BJ (cell line): ENCODE data around the gene NHLRC4. TPM values are rescaled to one million over a fixed set of nuclear protein-coding genes. Genes with fewer than 3 reads are reported as not detected.

Experiments used
- CTCF ChIA-PET: fragments of 350-600 bp; formaldehyde crosslinking; extraction: SDS; loops from one replicate; lab custom pipeline; 2021; ENCODE audit warnings: antibody characterized with exemption, inconsistent platforms; lab: Yijun Ruan, JAX
- POLR2A ChIA-PET: fragments of 300-600 bp; sonication (Branson Sonifier 250); formaldehyde crosslinking; extraction: SDS; loops from one replicate; lab custom pipeline; 2021; ENCODE audit warnings: antibody characterized with exemption; lab: Charles Lee
- DNase-seq: peaks from one replicate; pipeline ENCODE4 v3.0.0-alpha.2; 2011; ENCODE audit warnings: low read depth
- H3K27me3 ChIP-seq: 2 replicates; pipeline ENCODE4 v1.6.0; 2011; ENCODE audit warnings: low read length; ENCODE audit not compliant: control insufficient read depth, insufficient read depth
- H3K36me3 ChIP-seq: 2 replicates; pipeline ENCODE4 v1.5.1; 2011; ENCODE audit warnings: low read length; ENCODE audit not compliant: control insufficient read depth, insufficient read depth
- H3K4me3 ChIP-seq: 2 replicates; pipeline ENCODE4 v1.5.1; 2011; ENCODE audit warnings: low read depth, mild to moderate bottlenecking, control low read depth, low read length
- polyA plus RNA-seq: library from polyadenylated mRNA; depleted of rRNA; stranded (reverse); fragments of >200 nt; gene quantifications from 2 replicates; pipeline ENCODE4 v1.2.3, GENCODE V29; 2011
- TF ChIP-seq, protein P1 (sequence below): IDR thresholded peaks from 2 replicates; pipeline ENCODE4 v1.5.1; 2011; ENCODE audit warnings: low read depth, mild to moderate bottlenecking, control low read depth, inconsistent platforms, low read length, moderate library complexity; ENCODE audit not compliant: insufficient read depth

Gene NHLRC4
- polyA plus RNA-seq, 1 experiment, result 0.66 TPM

DNA sequence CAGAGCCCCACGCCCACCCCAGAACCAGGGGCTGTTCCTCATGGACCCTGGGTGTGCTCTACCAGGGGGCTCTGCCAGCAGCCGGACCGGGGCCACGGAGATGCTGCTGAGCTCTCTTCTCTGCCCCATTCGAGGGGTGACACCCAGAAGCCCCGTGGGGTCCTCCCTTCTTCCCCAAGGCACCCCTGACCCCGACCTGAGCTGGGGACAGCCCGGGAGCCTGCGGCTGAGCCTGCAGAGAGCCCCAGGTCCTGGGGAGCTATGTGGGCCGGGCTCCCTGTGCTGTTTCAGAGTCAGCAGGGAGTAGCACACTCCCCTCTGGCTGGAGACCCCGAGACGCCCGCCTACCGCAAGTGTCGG, 7.8 kb upstream of the NHLRC4 start:
- ChIA-PET CTCF (interaction anchor here (1.1 kb wide), 1 partner anchor 15 kb away, joined by 3 read pairs; no protein-coding TSS in a partner anchor), POLR2A (no interaction called here)
- no peak for DNase-seq
- TF ChIP-seq, protein P1, sequence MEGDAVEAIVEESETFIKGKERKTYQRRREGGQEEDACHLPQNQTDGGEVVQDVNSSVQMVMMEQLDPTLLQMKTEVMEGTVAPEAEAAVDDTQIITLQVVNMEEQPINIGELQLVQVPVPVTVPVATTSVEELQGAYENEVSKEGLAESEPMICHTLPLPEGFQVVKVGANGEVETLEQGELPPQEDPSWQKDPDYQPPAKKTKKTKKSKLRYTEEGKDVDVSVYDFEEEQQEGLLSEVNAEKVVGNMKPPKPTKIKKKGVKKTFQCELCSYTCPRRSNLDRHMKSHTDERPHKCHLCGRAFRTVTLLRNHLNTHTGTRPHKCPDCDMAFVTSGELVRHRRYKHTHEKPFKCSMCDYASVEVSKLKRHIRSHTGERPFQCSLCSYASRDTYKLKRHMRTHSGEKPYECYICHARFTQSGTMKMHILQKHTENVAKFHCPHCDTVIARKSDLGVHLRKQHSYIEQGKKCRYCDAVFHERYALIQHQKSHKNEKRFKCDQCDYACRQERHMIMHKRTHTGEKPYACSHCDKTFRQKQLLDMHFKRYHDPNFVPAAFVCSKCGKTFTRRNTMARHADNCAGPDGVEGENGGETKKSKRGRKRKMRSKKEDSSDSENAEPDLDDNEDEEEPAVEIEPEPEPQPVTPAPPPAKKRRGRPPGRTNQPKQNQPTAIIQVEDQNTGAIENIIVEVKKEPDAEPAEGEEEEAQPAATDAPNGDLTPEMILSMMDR, result no peak
- peaks cover 13% of the 10 kb centered on the region for H3K27me3 ChIP-seq
- peaks cover under 1% of the 10 kb centered on the region; the same call in 1 of the 2 replicates for H3K36me3 ChIP-seq
- H3K4me3 ChIP-seq, result no peak overlapping the region

DNA sequence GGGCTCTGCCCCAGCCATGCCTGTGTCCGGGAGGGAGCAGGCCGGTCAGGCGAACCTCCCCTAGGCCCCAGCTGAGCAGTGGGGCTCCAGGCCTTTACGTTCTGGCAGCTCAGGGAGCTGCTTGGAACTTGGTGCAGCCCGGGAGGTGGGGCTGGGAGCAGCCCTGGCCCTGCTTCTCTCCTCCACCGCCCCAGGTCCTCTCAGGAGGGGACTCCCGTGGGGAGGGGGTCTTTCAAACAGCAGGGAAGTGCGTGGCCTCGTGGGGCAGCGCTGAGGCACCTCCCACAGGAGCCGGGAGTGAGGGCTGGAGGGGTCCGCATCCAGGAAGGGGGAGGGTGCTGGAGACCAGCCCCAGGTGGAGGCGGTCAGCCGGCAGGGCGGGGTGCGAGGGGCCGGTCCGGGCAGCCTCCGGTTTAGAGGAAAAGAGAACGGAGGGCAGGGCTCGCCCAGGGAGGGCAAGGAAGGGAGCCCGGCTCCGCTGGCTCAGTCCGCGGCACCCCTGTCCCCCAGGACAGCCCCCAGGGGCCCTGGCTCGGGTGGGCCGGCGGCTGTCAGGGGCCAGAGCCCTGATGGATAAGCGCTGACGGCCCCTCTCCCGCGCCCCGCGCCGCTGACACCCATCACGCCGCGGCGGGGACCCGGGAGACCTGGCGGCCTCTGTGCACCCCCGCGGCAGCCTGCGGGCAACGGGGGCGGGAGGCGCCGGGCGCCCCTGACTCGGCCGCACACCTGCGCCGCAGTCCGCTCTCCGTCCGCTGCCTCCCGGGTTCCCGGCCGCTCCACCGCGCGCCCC, 7.2 kb upstream of the NHLRC4 start:
- TF ChIP-seq, protein P1, result no peak
- H3K27me3 ChIP-seq, result peaks cover 13% of the 10 kb centered on the region
- no peaks in the 10 kb centered on the region; the same call in 1 of the 2 replicates for H3K36me3 ChIP-seq
- no peak overlapping the region for H3K4me3 ChIP-seq
- POLR2A ChIA-PET, result no interaction called here
- DNase-seq, result no peak
- CTCF ChIA-PET, result interaction anchor here (1.1 kb wide), 1 partner anchor 16 kb away, joined by 3 read pairs; no protein-coding TSS in a partner anchor

DNA sequence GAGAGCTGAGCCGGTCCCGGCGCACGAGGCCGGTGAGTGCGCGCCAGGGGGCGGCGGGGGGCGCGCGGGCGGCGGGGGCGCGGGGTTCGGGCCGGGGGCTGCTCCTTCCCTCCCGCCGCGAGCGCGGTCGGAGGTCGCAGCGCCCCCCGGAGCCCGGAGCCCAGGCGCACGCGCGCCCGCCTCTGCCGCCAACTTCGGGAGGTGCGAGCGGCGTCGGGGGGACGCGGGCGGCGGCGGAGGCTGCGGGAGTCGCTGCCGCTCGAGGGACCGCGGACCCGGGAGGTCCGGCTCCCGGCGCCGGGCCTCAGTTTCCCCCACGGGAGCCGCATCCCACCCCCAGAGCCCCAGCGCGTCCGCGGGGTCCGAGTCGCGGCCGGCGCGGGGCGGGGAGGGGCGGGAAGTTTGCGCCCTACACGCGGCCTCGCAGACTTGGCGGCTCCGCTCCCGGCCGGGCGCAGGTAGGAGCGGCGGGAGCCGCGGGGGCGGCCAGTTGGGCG, 6.6 kb upstream of the NHLRC4 start, which contains the start of gene PRR35:
Gene PRR35 (plus strand): TSS at position 191 of the 497 bp plus-strand sequence. CDS start 2,901 bp downstream, outside the sequence.
- no peaks in the 10 kb centered on the region for H3K36me3 ChIP-seq
- TF ChIP-seq, protein P1, result no peak
- no peak within 1 kb of the TSS for H3K4me3 ChIP-seq
- no peak for DNase-seq
- H3K27me3 ChIP-seq, result peaks cover 13% of the 10 kb centered on the region
- ChIA-PET POLR2A (no interaction called here), CTCF (no interaction called here)

DNA sequence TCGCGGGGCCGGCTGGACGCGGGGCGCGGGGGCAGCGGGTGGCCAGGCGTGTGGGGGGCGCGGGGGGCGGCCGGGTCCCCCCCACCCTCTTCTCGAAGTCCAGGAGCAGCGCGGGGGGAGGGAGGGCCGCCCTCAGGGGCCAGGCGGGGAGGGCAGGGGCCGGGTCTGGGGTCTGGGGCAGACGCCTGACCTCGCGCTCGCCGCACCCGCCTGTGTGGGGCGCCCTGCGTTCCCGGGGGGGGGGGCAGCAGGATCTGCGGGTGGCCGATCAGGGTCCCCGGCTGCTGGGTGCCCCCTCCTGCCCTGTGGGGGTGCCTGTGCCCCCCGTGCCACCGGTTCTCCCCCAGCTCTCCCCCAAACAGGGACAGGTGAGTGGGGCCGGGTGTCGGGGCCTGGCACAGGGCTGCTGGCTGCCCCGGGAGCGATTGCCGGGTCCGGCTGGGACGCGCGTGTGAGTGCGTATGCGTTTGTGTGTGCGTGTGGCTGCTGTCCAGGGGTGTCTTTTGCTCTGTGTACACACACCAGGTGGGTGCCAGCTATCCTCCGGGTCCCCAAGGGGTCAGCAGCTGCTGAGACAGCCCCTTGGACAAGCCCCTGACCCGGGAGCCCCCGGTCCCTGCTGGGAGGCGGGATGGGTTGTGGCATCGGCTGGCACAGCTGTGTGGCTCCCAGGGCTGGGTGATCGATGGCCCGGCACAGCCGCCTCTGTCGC, 5.9 kb upstream of the NHLRC4 start:
- Histone ChIP-seq H3K4me3 (no peak overlapping the region), H3K27me3 (peaks cover 13% of the 10 kb centered on the region), H3K36me3 (no peaks in the 10 kb centered on the region)
- ChIA-PET CTCF (no interaction called here), POLR2A (no interaction called here)
- TF ChIP-seq, protein P1, result no peak
- DNase-seq, result no peak

DNA sequence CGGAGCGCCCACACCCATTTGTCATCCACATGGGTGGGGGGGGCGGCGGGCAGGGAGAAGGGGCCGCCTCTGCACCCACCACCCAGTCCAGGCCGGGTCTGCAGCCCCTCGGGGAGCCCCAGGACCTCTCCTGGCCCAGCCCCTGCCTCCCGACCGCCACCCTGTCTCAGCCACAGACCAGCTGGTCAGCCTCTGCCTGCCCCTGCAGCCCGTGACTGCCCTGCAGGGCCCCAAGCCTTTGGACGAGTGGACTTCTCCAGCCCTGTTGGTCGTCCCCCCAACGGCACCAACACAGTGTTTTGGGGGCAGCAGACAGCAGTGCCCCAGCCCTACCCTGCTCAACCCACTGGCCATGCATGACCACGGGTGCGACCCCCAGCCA, 5.4 kb upstream of the NHLRC4 start:
- no peak for DNase-seq
- H3K27me3 ChIP-seq, result peaks cover 13% of the 10 kb centered on the region
- ChIA-PET POLR2A (no interaction called here), CTCF (no interaction called here)
- H3K4me3 ChIP-seq, result no peak overlapping the region
- TF ChIP-seq, protein P1, result no peak
- H3K36me3 ChIP-seq, result no peaks in the 10 kb centered on the region
